Chondrocyte (in vitro differentiated cells): ENCODE measurements around the gene PRSS12. TPM values are rescaled to one million over a fixed set of nuclear protein-coding genes. Genes with fewer than 3 reads are reported as not detected.
A peak's percentile ranks its signal among the peaks of the same experiment; 100 is the strongest.
"Not testable (repeated sequence)": the region's sequence is repeated elsewhere in the genome, so short reads cannot be mapped to it uniquely, and the experiment has no call there.

Experiments used
- DNase-seq: peaks from one replicate; pipeline ENCODE4 v3.0.0; 2021; ENCODE audit warnings: mixed read lengths, low spot score
- H3K27ac Mint-ChIP-seq: one replicate; pipeline ENCODE4 v1.8.0; 2021; ENCODE audit warnings: mild to moderate bottlenecking, moderate library complexity, mixed read lengths; ENCODE audit not compliant: unreplicated experiment
- H3K27me3 Mint-ChIP-seq: 2 replicates; pipeline ENCODE4 v1.8.0; 2021; ENCODE audit warnings: low read depth, mixed read lengths
- H3K36me3 Mint-ChIP-seq: 2 replicates; pipeline ENCODE4 v1.8.0; 2021; ENCODE audit warnings: low read depth, mixed read lengths
- H3K4me1 Mint-ChIP-seq: 2 replicates; pipeline ENCODE4 v1.8.0; 2021; ENCODE audit warnings: low read depth, mild to moderate bottlenecking, mixed read lengths
- H3K4me3 Mint-ChIP-seq: one replicate; pipeline ENCODE4 v1.8.0; 2021; ENCODE audit warnings: mild to moderate bottlenecking, moderate library complexity, mixed read lengths; ENCODE audit not compliant: unreplicated experiment
- H3K9me3 Mint-ChIP-seq: 2 replicates; pipeline ENCODE4 v1.8.0; 2021; ENCODE audit warnings: low read depth, mixed read lengths
- CTCF ChIP-seq: fragments of 200-600 bp; sonication (generic); IDR thresholded peaks from 2 replicates; pipeline ENCODE4 v1.5.0; 2021; ENCODE audit warnings: antibody characterized with exemption, mild to moderate bottlenecking, moderate library complexity
- long read RNA-seq: library from polyadenylated mRNA; stranded (forward); transcript quantifications from one replicate; pipeline ENCODE4 v2.0.0, GENCODE V29; 2021
- total RNA-seq: library from RNA; stranded (reverse); gene quantifications from 3 replicates; pipeline ENCODE4 v1.2.1, GENCODE V29; 2021

The PRSS12 gene
- total RNA-seq = 8.9 to 15.3 TPM (median 15.1 TPM) in 3 replicates
- long read RNA-seq, full-length matches to known transcripts = 42 of 48 reads
- long read RNA-seq, partial matches to known transcripts = 1 of 48 reads
- long read RNA-seq, other reads (novel, unspliced or antisense) = 5 of 48 reads

- Mint-ChIP-seq H3K4me3 (peak within 1 kb of the TSS; percentile 76), H3K27me3 (peaks cover 8% of the 10 kb centered on the region), H3K4me1 (peaks cover 34% of the 10 kb centered on the region), H3K36me3 (no peaks in the 10 kb centered on the region), H3K9me3 (no peaks in the 10 kb centered on the region), H3K27ac (peak within 1 kb of the TSS; percentile 41)
- TF ChIP-seq CTCF = peak; percentile 96
- peak; percentile 92 for DNase-seq
Observed at GRCh38 chr4:118352843-118353533, at the start of gene PRSS12. TSS of gene PRSS12 (minus strand) at chr4:118353003. CDS start at chr4:118352720, 283 bp downstream.

- peaks cover 7% of the 10 kb centered on the region for H3K9me3 Mint-ChIP-seq
- peaks cover 3% of the 10 kb centered on the region for H3K36me3 Mint-ChIP-seq
- H3K27ac Mint-ChIP-seq = no peak overlapping the region
- DNase-seq = no peak
- peaks cover 7% of the 10 kb centered on the region for H3K27me3 Mint-ChIP-seq
- no peak for TF ChIP-seq CTCF
- no peak overlapping the region for H3K4me3 Mint-ChIP-seq
- peaks cover 14% of the 10 kb centered on the region for H3K4me1 Mint-ChIP-seq
Observed at GRCh38 chr4:118400356-118400755, 47.6 kb upstream of the PRSS12 start.

GRCh38 chr4:118399883-118400282 is 47.1 kb upstream of the PRSS12 start:
- not testable (repeated sequence) for H3K4me3 Mint-ChIP-seq, DNase-seq, H3K36me3 Mint-ChIP-seq, H3K27ac Mint-ChIP-seq, H3K9me3 Mint-ChIP-seq, H3K27me3 Mint-ChIP-seq
- H3K4me1 Mint-ChIP-seq = peaks cover 19% of the 10 kb centered on the region

- DNase-seq = no peak
- Mint-ChIP-seq H3K4me3 (no peak overlapping the region), H3K36me3 (no peaks in the 10 kb centered on the region)
Observed at GRCh38 chr4:118398226-118399090, 45.7 kb upstream of the PRSS12 start.

GRCh38 chr4:118397623-118397979 is 44.8 kb upstream of the PRSS12 start:
- TF ChIP-seq CTCF = no peak
- Mint-ChIP-seq H3K36me3 (no peaks in the 10 kb centered on the region), H3K9me3 (peaks cover 2% of the 10 kb centered on the region), H3K4me1 (peaks cover 20% of the 10 kb centered on the region), H3K4me3 (no peak overlapping the region), H3K27me3 (peaks cover 2% of the 10 kb centered on the region), H3K27ac (no peak overlapping the region)
- DNase-seq = no peak

More at GRCh38 chr4:118398226-118399090, 45.7 kb upstream of the PRSS12 start:
- Mint-ChIP-seq H3K4me1 (peaks cover 20% of the 10 kb centered on the region), H3K27me3 (peaks cover 2% of the 10 kb centered on the region), H3K9me3 (no peaks in the 10 kb centered on the region), H3K27ac (no peak overlapping the region)
- no peak for TF ChIP-seq CTCF
